ENCODE measurements around the gene ESYT1.

DNA sequence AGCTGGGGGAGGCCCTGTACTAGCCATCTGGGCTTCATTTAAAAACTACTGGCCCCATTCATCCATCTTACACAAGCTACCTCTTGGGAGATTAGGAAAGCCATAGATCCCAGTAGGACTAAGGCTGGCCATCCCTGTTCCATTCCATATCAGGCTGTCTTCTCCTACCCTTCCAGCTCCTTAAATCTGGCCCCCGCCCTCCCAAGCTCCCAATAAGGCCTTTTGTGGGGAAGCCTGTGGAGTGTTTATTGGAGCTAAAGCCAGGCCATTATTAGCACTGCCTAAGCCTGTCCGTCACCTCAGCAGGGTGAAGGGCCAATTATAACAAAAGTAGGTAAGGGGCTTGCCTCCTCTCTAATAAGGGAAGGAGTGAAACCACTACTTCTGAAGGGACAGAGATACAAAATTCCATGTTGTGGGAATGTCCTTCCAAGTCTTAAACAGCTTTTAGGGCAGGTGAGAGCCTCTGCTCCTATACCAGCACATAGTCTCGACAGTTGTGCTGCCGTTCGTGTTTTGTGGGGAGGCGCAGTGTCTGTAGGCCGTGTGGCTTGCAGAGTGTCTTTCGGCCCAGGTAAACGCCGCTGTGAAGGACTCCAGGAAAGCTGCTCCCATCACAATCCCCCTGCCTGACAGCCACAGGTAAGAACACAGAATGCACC lies 33.8 kb downstream of the ESYT1 start:
- TF ChIP-seq, protein P1, sequence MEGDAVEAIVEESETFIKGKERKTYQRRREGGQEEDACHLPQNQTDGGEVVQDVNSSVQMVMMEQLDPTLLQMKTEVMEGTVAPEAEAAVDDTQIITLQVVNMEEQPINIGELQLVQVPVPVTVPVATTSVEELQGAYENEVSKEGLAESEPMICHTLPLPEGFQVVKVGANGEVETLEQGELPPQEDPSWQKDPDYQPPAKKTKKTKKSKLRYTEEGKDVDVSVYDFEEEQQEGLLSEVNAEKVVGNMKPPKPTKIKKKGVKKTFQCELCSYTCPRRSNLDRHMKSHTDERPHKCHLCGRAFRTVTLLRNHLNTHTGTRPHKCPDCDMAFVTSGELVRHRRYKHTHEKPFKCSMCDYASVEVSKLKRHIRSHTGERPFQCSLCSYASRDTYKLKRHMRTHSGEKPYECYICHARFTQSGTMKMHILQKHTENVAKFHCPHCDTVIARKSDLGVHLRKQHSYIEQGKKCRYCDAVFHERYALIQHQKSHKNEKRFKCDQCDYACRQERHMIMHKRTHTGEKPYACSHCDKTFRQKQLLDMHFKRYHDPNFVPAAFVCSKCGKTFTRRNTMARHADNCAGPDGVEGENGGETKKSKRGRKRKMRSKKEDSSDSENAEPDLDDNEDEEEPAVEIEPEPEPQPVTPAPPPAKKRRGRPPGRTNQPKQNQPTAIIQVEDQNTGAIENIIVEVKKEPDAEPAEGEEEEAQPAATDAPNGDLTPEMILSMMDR (IDR thresholded peaks at IDR 0.05) = no peak
- TF ChIP-seq POLR2A (IDR thresholded peaks at IDR 0.05) (no peak), POLR2AphosphoS5 (IDR thresholded peaks at IDR 0.05) (no peak)
